Measurements from ENCODE around the gene SLC15A3.

DNA sequence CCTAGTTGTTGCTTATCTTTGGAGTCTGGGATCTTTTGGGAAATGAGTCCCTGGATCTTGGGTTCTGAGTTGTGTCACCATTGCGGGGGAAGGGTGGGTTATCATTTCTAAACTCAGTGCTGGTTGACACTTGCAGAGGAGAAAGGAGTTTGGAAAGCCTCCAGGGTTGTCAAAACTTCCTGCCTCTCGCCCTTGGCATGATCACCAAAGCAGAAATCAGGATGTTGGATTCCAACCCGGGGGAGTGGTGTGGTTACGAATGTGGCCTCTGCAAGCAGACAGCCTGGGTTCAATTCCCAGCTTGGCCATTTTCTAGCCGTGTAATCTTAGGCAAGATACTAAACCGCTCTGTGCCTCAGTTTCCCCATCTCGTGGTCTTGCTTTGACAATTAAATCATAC lies 43.8 kb upstream of the SLC15A3 start:
- no peak for TF ChIP-seq EZH2phosphoT487 (IDR thresholded peaks at IDR 0.05; ENCODE audit: borderline replicate concordance, low read length)
- TF ChIP-seq, protein P1, sequence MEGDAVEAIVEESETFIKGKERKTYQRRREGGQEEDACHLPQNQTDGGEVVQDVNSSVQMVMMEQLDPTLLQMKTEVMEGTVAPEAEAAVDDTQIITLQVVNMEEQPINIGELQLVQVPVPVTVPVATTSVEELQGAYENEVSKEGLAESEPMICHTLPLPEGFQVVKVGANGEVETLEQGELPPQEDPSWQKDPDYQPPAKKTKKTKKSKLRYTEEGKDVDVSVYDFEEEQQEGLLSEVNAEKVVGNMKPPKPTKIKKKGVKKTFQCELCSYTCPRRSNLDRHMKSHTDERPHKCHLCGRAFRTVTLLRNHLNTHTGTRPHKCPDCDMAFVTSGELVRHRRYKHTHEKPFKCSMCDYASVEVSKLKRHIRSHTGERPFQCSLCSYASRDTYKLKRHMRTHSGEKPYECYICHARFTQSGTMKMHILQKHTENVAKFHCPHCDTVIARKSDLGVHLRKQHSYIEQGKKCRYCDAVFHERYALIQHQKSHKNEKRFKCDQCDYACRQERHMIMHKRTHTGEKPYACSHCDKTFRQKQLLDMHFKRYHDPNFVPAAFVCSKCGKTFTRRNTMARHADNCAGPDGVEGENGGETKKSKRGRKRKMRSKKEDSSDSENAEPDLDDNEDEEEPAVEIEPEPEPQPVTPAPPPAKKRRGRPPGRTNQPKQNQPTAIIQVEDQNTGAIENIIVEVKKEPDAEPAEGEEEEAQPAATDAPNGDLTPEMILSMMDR (IDR thresholded peaks at IDR 0.05; ENCODE audit: low read depth, low read length, poor library complexity, severe bottlenecking), result no peak

All from DOHH2 (cell line).